Spleen (tissue), 11 donors: Measurements from ENCODE around the gene FILIP1L. TPM values are rescaled to one million over a fixed set of nuclear protein-coding genes. Genes with fewer than 3 reads are reported as not detected.

Source experiments
- DNase-seq: peaks from one replicate; pipeline ENCODE4 v3.0.0-alpha.2; 2020
- H3K27ac ChIP-seq, 8 donors: fragments of 200-600 bp; sonication (generic) in 7 of 8; 1 replicate in 4 of 8; 2 replicates in 4 of 8; pipeline versions ENCODE4 v1.5.0 to v1.8.0; 2016 to 2021; ENCODE audit warnings: inconsistent platforms in 4 of 8, mild to moderate bottlenecking in 4 of 8, moderate library complexity in 1 of 8
- H3K27me3 ChIP-seq, 7 donors: fragments of 200-600 bp; sonication (generic) in 6 of 7; replicated peaks in 1 of 7; 1 replicate in 4 of 7; 2 replicates in 3 of 7; pipeline versions ENCODE4 v1.5.0 to v1.8.0; 2016 to 2021; ENCODE audit warnings: inconsistent platforms in 3 of 7, mild to moderate bottlenecking in 1 of 7
- H3K36me3 ChIP-seq, 6 donors: fragments of 200-600 bp; sonication (generic) in 5 of 6; 1 replicate in 4 of 6; 2 replicates in 2 of 6; pipeline versions ENCODE4 v1.5.0 to v1.8.0; 2016 to 2021; ENCODE audit warnings: inconsistent platforms in 2 of 6
- H3K4me1 ChIP-seq, 6 donors: fragments of 200-600 bp; sonication (generic) in 5 of 6; 1 replicate in 3 of 6; 2 replicates in 3 of 6; pipeline versions ENCODE4 v1.5.0 to v1.8.0; 2016 to 2021; ENCODE audit warnings: inconsistent platforms in 3 of 6
- H3K4me3 ChIP-seq, 8 donors: fragments of 200-600 bp; sonication (generic) in 7 of 8; 1 replicate in 4 of 8; 2 replicates in 4 of 8; pipeline versions ENCODE4 v1.5.0 to v1.8.0; 2016 to 2021; ENCODE audit warnings: inconsistent platforms in 4 of 8, mild to moderate bottlenecking in 4 of 8, moderate library complexity in 2 of 8
- H3K9me3 ChIP-seq, 8 donors: fragments of 200-600 bp; sonication (generic) in 7 of 8; 1 replicate in 4 of 8; 2 replicates in 4 of 8; pipeline versions ENCODE4 v1.5.0 to v1.8.0; 2016 to 2021; ENCODE audit warnings: inconsistent platforms in 4 of 8
- POLR2A ChIP-seq, 3 donors: fragments of 450-650 bp; IDR thresholded peaks; one replicate each; pipeline ENCODE4 v1.5.1; 2017; ENCODE audit warnings: antibody characterized with exemption in 3 of 3, mild to moderate bottlenecking in 1 of 3
- POLR2AphosphoS5 ChIP-seq, 3 donors: sonication (generic); formaldehyde crosslinking; IDR thresholded peaks; one replicate each; pipeline ENCODE4 v1.5.1; 2017; ENCODE audit warnings: antibody characterized with exemption in 3 of 3
- WGBS, 5 donors: extraction: QIAGEN DNeasy Blood & Tissue Kit in 3 of 5; methylation state at CpG; one replicate each; pipeline versions ENCODE4 v1.1.5 to v1.1.7; 2013 to 2018; 5-methylcytosine and 5-hydroxymethylcytosine counted together
- intact Hi-C: fragments of 100-400 bp; cut with DNase I; formaldehyde crosslinking; loops from one replicate; pipeline ENCODE4 v1.15.0; 2023; ENCODE audit warnings: low total_unique reads
- polyA plus RNA-seq, 3 donors: library from polyadenylated mRNA; stranded (reverse); fragments of 200-250 nt; gene quantifications; one replicate each; pipeline ENCODE4 v1.2.1, GENCODE V29; 2013
- total RNA-seq, 7 donors: library from RNA; depleted of rRNA in 3 of 7; stranded (reverse); fragments of >200 nt in 3 of 7; fragmentation: NEBNext Ultra II Directional in 4 of 7; extraction: Animal tissue kit (Norgen Biotek cat#: 25700) in 4 of 7; gene quantifications; one replicate each; pipeline versions ENCODE4 v1.1.0 to v1.2.1, GENCODE V29; 2016 to 2021
- TF ChIP-seq, protein P1 (sequence below), 11 experiments: fragments of 200-600 bp in 7 of 11; fragments of 450-650 bp in 4 of 11; sonication (generic) in 4 of 11; IDR thresholded peaks in 8 of 11; conservative IDR thresholded peaks in 3 of 11; 1 replicate in 7 of 11; 2 replicates in 4 of 11; pipeline versions ENCODE4 v1.4.0 to v1.8.0; 2016 to 2021; ENCODE audit warnings: antibody characterized with exemption in 11 of 11, inconsistent platforms in 4 of 11, mild to moderate bottlenecking in 1 of 11
- donor health status: healthy with polysubstance abuse.
- donor health status: DM: no; HTN: no; CAD: no; lungs with moderate emphysema.
- donor health status: DM: no; HTN: no; CAD: no.
- donor health status: Bipolar disorder and iron deficiency.
- donor health status: healthy.
- donor health status: DM: no; HTN: no; CAD: no.
- donor health status: DM: yes; HTN: yes; CAD: no.

FILIP1L gene
- total and polyA plus RNA-seq, 10 donors, result 11.1 to 47.7 (median 30.9) TPM

DNA sequence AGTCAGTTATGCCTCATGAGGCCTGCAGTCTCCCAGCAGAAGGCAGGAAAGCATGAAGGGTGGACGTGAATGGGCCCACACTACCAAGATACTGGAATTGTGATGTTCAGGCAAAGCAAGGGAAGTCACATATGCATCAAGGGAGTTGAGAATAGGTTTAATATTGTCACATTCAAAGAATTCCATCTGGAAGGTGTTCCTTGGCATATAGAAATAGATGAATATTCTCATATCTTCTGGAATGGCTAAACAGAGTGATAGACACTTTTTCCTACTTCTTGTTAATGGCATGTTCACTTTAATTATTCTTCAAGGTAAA is 193.0 kb downstream of the FILIP1L start:
- intact Hi-C loops, result no loop called here
- H3K36me3 ChIP-seq, result no peaks in the 10 kb centered on the region
- TF ChIP-seq, protein P1, sequence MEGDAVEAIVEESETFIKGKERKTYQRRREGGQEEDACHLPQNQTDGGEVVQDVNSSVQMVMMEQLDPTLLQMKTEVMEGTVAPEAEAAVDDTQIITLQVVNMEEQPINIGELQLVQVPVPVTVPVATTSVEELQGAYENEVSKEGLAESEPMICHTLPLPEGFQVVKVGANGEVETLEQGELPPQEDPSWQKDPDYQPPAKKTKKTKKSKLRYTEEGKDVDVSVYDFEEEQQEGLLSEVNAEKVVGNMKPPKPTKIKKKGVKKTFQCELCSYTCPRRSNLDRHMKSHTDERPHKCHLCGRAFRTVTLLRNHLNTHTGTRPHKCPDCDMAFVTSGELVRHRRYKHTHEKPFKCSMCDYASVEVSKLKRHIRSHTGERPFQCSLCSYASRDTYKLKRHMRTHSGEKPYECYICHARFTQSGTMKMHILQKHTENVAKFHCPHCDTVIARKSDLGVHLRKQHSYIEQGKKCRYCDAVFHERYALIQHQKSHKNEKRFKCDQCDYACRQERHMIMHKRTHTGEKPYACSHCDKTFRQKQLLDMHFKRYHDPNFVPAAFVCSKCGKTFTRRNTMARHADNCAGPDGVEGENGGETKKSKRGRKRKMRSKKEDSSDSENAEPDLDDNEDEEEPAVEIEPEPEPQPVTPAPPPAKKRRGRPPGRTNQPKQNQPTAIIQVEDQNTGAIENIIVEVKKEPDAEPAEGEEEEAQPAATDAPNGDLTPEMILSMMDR (IDR thresholded peaks at IDR 0.05 in 8 of 11, conservative IDR thresholded peaks at IDR 0.05 in 3 of 11), result no peak
- DNase-seq, result no peak
- no peak overlapping the region for H3K4me3 ChIP-seq
- WGBS, 5 donors, result 68 to 91% (median 73%) methylated on average over 1 of the region's 1 CpG
- H3K9me3 ChIP-seq, result no peaks in the 10 kb centered on the region
- no peaks in the 10 kb centered on the region for H3K27me3 ChIP-seq
- peaks cover 4 to 22% (median 11%) of the 10 kb centered on the region in 6 donors for H3K4me1 ChIP-seq
- H3K27ac ChIP-seq, result peak overlapping the region in 5 of 8 donors; percentile 17 to 61 (median 42)

DNA sequence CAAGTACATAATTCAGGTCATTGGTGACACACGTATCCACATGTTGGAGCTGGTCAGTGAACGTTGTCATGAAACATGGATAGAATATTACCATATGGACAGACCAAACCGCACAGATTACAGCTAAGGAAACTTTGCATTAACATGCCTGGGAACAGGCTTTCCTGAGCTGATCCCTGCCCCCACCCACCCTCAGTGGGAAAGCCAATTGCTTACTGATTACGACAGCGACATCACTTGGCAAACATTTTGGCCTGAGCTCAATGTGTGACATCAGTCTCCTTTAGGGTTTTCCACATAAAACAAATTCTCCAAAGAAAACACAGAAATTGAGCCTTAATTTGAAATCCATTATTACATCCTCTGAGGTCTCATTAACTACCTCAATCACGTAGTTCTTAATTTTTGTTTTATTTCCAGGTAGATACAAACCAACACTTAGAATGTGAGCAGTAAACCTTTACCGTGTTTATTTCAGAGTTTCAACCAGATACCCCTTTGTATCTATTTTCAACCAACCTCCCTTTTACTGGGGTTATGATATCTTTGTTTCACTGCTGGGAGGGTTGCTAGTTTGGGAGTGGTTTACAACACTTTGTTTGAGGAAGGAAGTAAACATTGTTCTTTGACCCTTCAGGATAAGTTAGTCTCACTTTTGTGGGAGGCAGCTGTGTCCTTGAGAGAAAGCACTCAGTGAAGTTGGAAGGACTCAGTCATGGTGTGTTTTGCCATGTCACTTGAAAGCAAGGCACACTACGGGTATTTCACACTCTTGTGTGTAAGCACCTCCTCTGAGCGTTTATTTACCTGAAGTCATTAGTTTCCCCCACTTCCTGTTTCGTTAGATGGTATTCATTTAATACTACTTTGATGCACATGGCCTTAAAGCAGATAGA is 193.6 kb downstream of the FILIP1L start:
- no peaks in the 10 kb centered on the region for H3K9me3 ChIP-seq
- H3K27ac ChIP-seq, result peak overlapping the region in 5 of 8 donors; percentile 17 to 61 (median 42)
- no peaks in the 10 kb centered on the region for H3K27me3 ChIP-seq
- TF ChIP-seq POLR2A (IDR thresholded peaks at IDR 0.05) (no peak), POLR2AphosphoS5 (IDR thresholded peaks at IDR 0.05) (no peak)
- TF ChIP-seq, protein P1 (IDR thresholded peaks at IDR 0.05 in 8 of 11, conservative IDR thresholded peaks at IDR 0.05 in 3 of 11), result no peak
- no peaks in the 10 kb centered on the region for H3K36me3 ChIP-seq
- no peak for DNase-seq
- peaks cover 4 to 22% (median 11%) of the 10 kb centered on the region in 6 donors for H3K4me1 ChIP-seq
- intact Hi-C loops, result no loop called here
- 55 to 68% (median 58%) methylated on average over 10 of the region's 10 CpGs for WGBS, 5 donors
- no peak overlapping the region for H3K4me3 ChIP-seq

DNA sequence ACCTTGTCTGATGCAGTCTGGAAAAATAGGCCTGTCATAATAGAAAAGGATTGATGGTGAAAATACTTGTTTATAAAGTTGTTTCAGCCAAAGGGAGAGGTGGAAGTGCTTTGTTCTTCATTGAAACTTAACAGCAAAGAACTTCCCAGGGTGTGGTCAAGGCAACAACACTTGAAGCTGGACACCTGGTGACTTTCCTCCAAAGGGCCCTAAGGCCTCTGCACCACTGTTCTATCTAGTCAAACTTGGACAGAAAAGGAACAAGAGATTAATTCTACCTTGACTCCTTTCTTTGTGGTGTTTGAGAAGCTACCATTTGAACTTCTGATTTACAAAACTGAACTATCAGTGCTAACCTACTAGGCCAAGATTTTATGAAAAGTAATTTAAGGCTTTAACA is 194.6 kb downstream of the FILIP1L start:
- intact Hi-C loops, result no loop called here
- TF ChIP-seq POLR2AphosphoS5 (IDR thresholded peaks at IDR 0.05) (no peak), POLR2A (IDR thresholded peaks at IDR 0.05) (no peak)
- TF ChIP-seq, protein P1 (IDR thresholded peaks at IDR 0.05 in 8 of 11, conservative IDR thresholded peaks at IDR 0.05 in 3 of 11), result no peak
- no peak overlapping the region for H3K4me3 ChIP-seq
- no peaks in the 10 kb centered on the region for H3K9me3 ChIP-seq
- H3K4me1 ChIP-seq, result peaks cover 4 to 22% (median 11%) of the 10 kb centered on the region in 6 donors
- no peaks in the 10 kb centered on the region for H3K36me3 ChIP-seq
- no peak for DNase-seq
- H3K27ac ChIP-seq, result no peak overlapping the region
- no peaks in the 10 kb centered on the region for H3K27me3 ChIP-seq

DNA sequence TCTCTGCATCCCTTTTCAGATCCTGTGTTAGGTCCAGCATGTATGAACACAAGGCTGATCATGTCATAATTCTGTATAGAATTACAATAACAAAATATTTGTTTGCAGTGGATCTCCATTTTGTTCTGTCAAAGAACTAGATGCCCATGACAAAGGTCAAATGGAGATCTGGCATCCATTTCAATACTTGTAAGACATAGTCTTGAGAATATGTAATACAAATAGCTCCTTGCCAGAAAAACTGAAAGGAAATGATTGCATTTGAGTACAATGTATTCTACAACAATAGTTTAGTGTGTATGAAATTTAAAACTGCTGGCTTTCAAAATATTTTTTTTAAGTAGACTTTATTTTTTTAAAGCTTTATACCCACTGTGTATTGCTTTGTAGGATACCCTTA is 195.6 kb downstream of the FILIP1L start:
- TF ChIP-seq POLR2AphosphoS5 (IDR thresholded peaks at IDR 0.05) (no peak), POLR2A (IDR thresholded peaks at IDR 0.05) (no peak)
- TF ChIP-seq, protein P1 (IDR thresholded peaks at IDR 0.05 in 8 of 11, conservative IDR thresholded peaks at IDR 0.05 in 3 of 11), result no peak
- no peak overlapping the region for H3K4me3 ChIP-seq
- H3K4me1 ChIP-seq, result peaks cover 4 to 22% (median 11%) of the 10 kb centered on the region in 6 donors
- no peak overlapping the region for H3K27ac ChIP-seq
- no peaks in the 10 kb centered on the region for H3K36me3 ChIP-seq
- no peak for DNase-seq
- no peaks in the 10 kb centered on the region for H3K27me3 ChIP-seq
- H3K9me3 ChIP-seq, result no peaks in the 10 kb centered on the region
- intact Hi-C loops, result no loop called here
